Natural killer cell treated with Interleukin-12 subunit alpha and Interleukin-12 subunit beta and Interleukin-15 and Interleukin-18, amount 100 ng/mL, for 72 hours (primary cell): Measurements from ENCODE around the gene MRPL24. TPM values are rescaled to one million over a fixed set of nuclear protein-coding genes. Genes with fewer than 3 reads are reported as not detected.

Experiments used
- ATAC-seq, 2 donors: fragments of 150-1000 bp; cut with Tn5 transposase in 1 of 2; sonication (Bioruptor Pico), chemical (Tn5 transposase) in 1 of 2; 2 replicates each; pipeline ENCODE4 v1.10.0; 2021
- DNase-seq: peaks from one replicate; pipeline ENCODE4 v3.0.0; 2022; ENCODE audit warnings: low spot score
- H3K27ac Mint-ChIP-seq, 2 donors: 1 replicate in 1 of 2; 2 replicates in 1 of 2; pipeline ENCODE4 v1.8.0; 2022; ENCODE audit warnings: mixed read lengths in 2 of 2, mild to moderate bottlenecking in 1 of 2, moderate library complexity in 1 of 2
- H3K27me3 Mint-ChIP-seq, 2 donors: 1 replicate in 1 of 2; 2 replicates in 1 of 2; pipeline ENCODE4 v1.8.0; 2022; ENCODE audit warnings: mixed read lengths in 2 of 2
- H3K36me3 Mint-ChIP-seq: one replicate; pipeline ENCODE4 v1.8.0; 2022; ENCODE audit warnings: mixed read lengths
- H3K4me1 Mint-ChIP-seq, 2 donors: 1 replicate in 1 of 2; 2 replicates in 1 of 2; pipeline ENCODE4 v1.8.0; 2022; ENCODE audit warnings: low read depth in 2 of 2, mixed read lengths in 2 of 2, mild to moderate bottlenecking in 1 of 2
- H3K4me3 Mint-ChIP-seq: one replicate; pipeline ENCODE4 v1.8.0; 2022; ENCODE audit warnings: mixed read lengths
- H3K9me3 Mint-ChIP-seq: 2 replicates; pipeline ENCODE4 v1.8.0; 2022; ENCODE audit warnings: mixed read lengths
- total RNA-seq, 2 donors: library from RNA; stranded (reverse); gene quantifications; one replicate each; pipeline ENCODE4 v1.2.3, GENCODE V29; 2022

Gene MRPL24
- total RNA-seq, 2 donors from 2014 or later: 52.9 to 71.2 TPM

GRCh38 chr1:156706657-156707416 lies 34.1 kb downstream of the MRPL24 start:
- ATAC-seq (peak in 1 of 2 donors; percentile 16), DNase-seq (no peak)
- Mint-ChIP-seq H3K9me3 (no peaks in the 10 kb centered on the region), H3K4me3 (peak overlapping the region; percentile 55), H3K27me3 (peaks cover 10 to 20% of the 10 kb centered on the region in 2 donors), H3K36me3 (no peaks in the 10 kb centered on the region), H3K4me1 (peaks cover 0 to 22% of the 10 kb centered on the region in 2 donors), H3K27ac (no peak overlapping the region)

GRCh38 chr1:156705918-156706656 lies 34.8 kb downstream of the MRPL24 start:
- Mint-ChIP-seq H3K27ac (peak overlapping the region in 1 of 2 donors; percentile 69), H3K27me3 (peaks cover 13 to 20% of the 10 kb centered on the region in 2 donors), H3K9me3 (no peaks in the 10 kb centered on the region), H3K36me3 (no peaks in the 10 kb centered on the region), H3K4me1 (peaks cover 0 to 22% of the 10 kb centered on the region in 2 donors), H3K4me3 (peak overlapping the region; percentile 55)
- ATAC-seq: peak; percentile 65 to 71
- no peak for DNase-seq

GRCh38 chr1:156705321-156705917 lies 35.5 kb downstream of the MRPL24 start, which contains the start of gene CRABP2:
TSS of gene CRABP2 (minus strand) at chr1:156705583. CDS start at chr1:156705446, 137 bp downstream.
- H3K27me3 Mint-ChIP-seq: peaks cover 13 to 20% of the 10 kb centered on the region in 2 donors
- DNase-seq (no peak), ATAC-seq (peak; percentile 4 to 33)
- no peaks in the 10 kb centered on the region for H3K36me3 Mint-ChIP-seq
- no peaks in the 10 kb centered on the region for H3K9me3 Mint-ChIP-seq
- peak within 1 kb of the TSS; percentile 55 for H3K4me3 Mint-ChIP-seq
- H3K27ac Mint-ChIP-seq: peak within 1 kb of the TSS in 1 of 2 donors; percentile 69
- H3K4me1 Mint-ChIP-seq: peaks cover 0 to 22% of the 10 kb centered on the region in 2 donors

GRCh38 chr1:156704930-156705320 lies 36.0 kb downstream of the MRPL24 start:
- DNase-seq (no peak), ATAC-seq (peak; percentile 52 to 68)
- no peaks in the 10 kb centered on the region for H3K9me3 Mint-ChIP-seq
- peak overlapping the region; percentile 20 for H3K4me3 Mint-ChIP-seq
- H3K4me1 Mint-ChIP-seq: peaks cover 0 to 22% of the 10 kb centered on the region in 2 donors
- H3K36me3 Mint-ChIP-seq: no peaks in the 10 kb centered on the region
- H3K27ac Mint-ChIP-seq: peak overlapping the region in 1 of 2 donors; percentile 37
- peaks cover 13 to 20% of the 10 kb centered on the region in 2 donors for H3K27me3 Mint-ChIP-seq

- peaks cover 0 to 22% of the 10 kb centered on the region in 2 donors for H3K4me1 Mint-ChIP-seq
- H3K27ac Mint-ChIP-seq: peak overlapping the region in 1 of 2 donors; percentile 32
- no peaks in the 10 kb centered on the region for H3K9me3 Mint-ChIP-seq
- H3K27me3 Mint-ChIP-seq: peaks cover 13 to 20% of the 10 kb centered on the region in 2 donors
- no peak for ATAC-seq
- H3K36me3 Mint-ChIP-seq: no peaks in the 10 kb centered on the region
- DNase-seq: no peak
- peak overlapping the region; percentile 17 for H3K4me3 Mint-ChIP-seq
Observed at GRCh38 chr1:156704166-156704711, 36.6 kb downstream of the MRPL24 start.

- Mint-ChIP-seq H3K36me3 (no peaks in the 10 kb centered on the region), H3K27me3 (peaks cover 16 to 22% of the 10 kb centered on the region in 2 donors), H3K27ac (no peak overlapping the region), H3K9me3 (no peaks in the 10 kb centered on the region), H3K4me1 (peaks cover 0 to 22% of the 10 kb centered on the region in 2 donors), H3K4me3 (peak overlapping the region; percentile 17)
- ATAC-seq (no peak), DNase-seq (no peak)
Observed at GRCh38 chr1:156703741-156704140, 37.1 kb downstream of the MRPL24 start.

GRCh38 chr1:156703336-156703735 lies 37.6 kb downstream of the MRPL24 start:
- Mint-ChIP-seq H3K36me3 (no peaks in the 10 kb centered on the region), H3K4me1 (peaks cover 0 to 22% of the 10 kb centered on the region in 2 donors), H3K27me3 (peaks cover 17 to 26% of the 10 kb centered on the region in 2 donors), H3K4me3 (no peak overlapping the region), H3K9me3 (no peaks in the 10 kb centered on the region), H3K27ac (no peak overlapping the region)
- ATAC-seq (no peak), DNase-seq (no peak)

GRCh38 chr1:156700736-156701531 lies 40.0 kb downstream of the MRPL24 start:
- Mint-ChIP-seq H3K27ac (no peak overlapping the region), H3K4me3 (no peak overlapping the region), H3K36me3 (no peaks in the 10 kb centered on the region), H3K4me1 (peaks cover 0 to 11% of the 10 kb centered on the region in 2 donors), H3K9me3 (no peaks in the 10 kb centered on the region), H3K27me3 (peaks cover 25 to 44% of the 10 kb centered on the region in 2 donors)
- DNase-seq (no peak), ATAC-seq (no peak)

- ATAC-seq (no peak), DNase-seq (no peak)
- no peak overlapping the region for H3K27ac Mint-ChIP-seq
- no peak overlapping the region for H3K4me3 Mint-ChIP-seq
- H3K9me3 Mint-ChIP-seq: no peaks in the 10 kb centered on the region
- H3K27me3 Mint-ChIP-seq: peaks cover 22 to 45% of the 10 kb centered on the region in 2 donors
- peaks cover 0 to 2% of the 10 kb centered on the region in 2 donors for H3K4me1 Mint-ChIP-seq
- H3K36me3 Mint-ChIP-seq: no peaks in the 10 kb centered on the region
Observed at GRCh38 chr1:156698995-156699394, 41.9 kb downstream of the MRPL24 start.

- peaks cover 4 to 6% of the 10 kb centered on the region in 2 donors for H3K4me1 Mint-ChIP-seq
- no peaks in the 10 kb centered on the region for H3K9me3 Mint-ChIP-seq
- peaks cover 25 to 44% of the 10 kb centered on the region in 2 donors for H3K27me3 Mint-ChIP-seq
- no peak overlapping the region for H3K4me3 Mint-ChIP-seq
- no peak for ATAC-seq
- no peaks in the 10 kb centered on the region for H3K36me3 Mint-ChIP-seq
- no peak overlapping the region for H3K27ac Mint-ChIP-seq
- DNase-seq: no peak
Observed at GRCh38 chr1:156697481-156697880, 43.4 kb downstream of the MRPL24 start.

- peaks cover 32 to 52% of the 10 kb centered on the region in 2 donors for H3K27me3 Mint-ChIP-seq
- ATAC-seq (no peak), DNase-seq (no peak)
- H3K4me3 Mint-ChIP-seq: no peak overlapping the region
- no peak overlapping the region for H3K27ac Mint-ChIP-seq
- H3K9me3 Mint-ChIP-seq: no peaks in the 10 kb centered on the region
- peaks cover 11 to 12% of the 10 kb centered on the region in 2 donors for H3K4me1 Mint-ChIP-seq
- H3K36me3 Mint-ChIP-seq: no peaks in the 10 kb centered on the region
Observed at GRCh38 chr1:156696755-156697154, 44.1 kb downstream of the MRPL24 start.

GRCh38 chr1:156694690-156694962 lies 46.3 kb downstream of the MRPL24 start:
- no peak overlapping the region for H3K27ac Mint-ChIP-seq
- H3K36me3 Mint-ChIP-seq: no peaks in the 10 kb centered on the region
- ATAC-seq: no peak
- no peaks in the 10 kb centered on the region for H3K9me3 Mint-ChIP-seq
- peaks cover 14 to 18% of the 10 kb centered on the region in 2 donors for H3K4me1 Mint-ChIP-seq
- H3K4me3 Mint-ChIP-seq: no peak overlapping the region
- DNase-seq: no peak
- peaks cover 44 to 64% of the 10 kb centered on the region in 2 donors for H3K27me3 Mint-ChIP-seq
